ENCODE results near the gene MBD3L2.
A peak's percentile ranks its signal among the peaks of the same experiment; 100 is the strongest.

GRCh38 chr19:7098701-7099596 lies 49.8 kb downstream of the MBD3L2 start:
- TF ChIP-seq RAD21 (IDR thresholded peaks at IDR 0.05; ENCODE audit: low read depth) (no peak), CEBPB (IDR thresholded peaks at IDR 0.05) (no peak), EGR1 (IDR thresholded peaks at IDR 0.05) (peak; percentile 35; the same call in 1 of the 2 replicates), MAX (IDR thresholded peaks at IDR 0.05) (peak; percentile 62), TAF1 (IDR thresholded peaks at IDR 0.05; ENCODE audit: low read depth) (peak; percentile 65), REST (IDR thresholded peaks at IDR 0.05; ENCODE audit: low read depth) (no peak), EP300 (IDR thresholded peaks at IDR 0.05; ENCODE audit: borderline replicate concordance) (no peak), YY1 (IDR thresholded peaks at IDR 0.05; ENCODE audit: low read depth) (peak; percentile 74), TCF12 (IDR thresholded peaks at IDR 0.05; ENCODE audit: low read depth) (0 out of 2 replicates have a peak, but pooled peaks have one; percentile 18)

Data from Ishikawa (cell line).